Thymus (tissue), 14 donors: ENCODE data around the gene GPR65. TPM values are rescaled to one million over a fixed set of nuclear protein-coding genes. Genes with fewer than 3 reads are reported as not detected.

Experiments
- DNase-seq, 9 donors: peaks; one replicate each; pipeline ENCODE4 v3.0.0-alpha.2; 2013; ENCODE audit warnings: low spot score in 9 of 9, low read depth in 6 of 9, missing footprints in 1 of 9
- H3K27ac ChIP-seq, 2 donors: one replicate each; pipeline ENCODE4 v1.5.1; 2013; ENCODE audit warnings: control low read depth in 1 of 2, low read depth in 1 of 2, low read length in 1 of 2, mild to moderate bottlenecking in 1 of 2, moderate library complexity in 1 of 2
- H3K27me3 ChIP-seq, 2 donors: one replicate each; pipeline ENCODE4 v1.5.1; 2013; ENCODE audit warnings: low read length in 1 of 2; ENCODE audit not compliant: control insufficient read depth in 2 of 2, insufficient read depth in 1 of 2
- H3K36me3 ChIP-seq, 2 donors: one replicate each; pipeline ENCODE4 v1.5.1; 2013; ENCODE audit warnings: low read length in 1 of 2, mild to moderate bottlenecking in 1 of 2, moderate library complexity in 1 of 2; ENCODE audit not compliant: control insufficient read depth in 2 of 2, insufficient read depth in 2 of 2
- H3K4me1 ChIP-seq, 2 donors: one replicate each; pipeline ENCODE4 v1.5.1; 2013; ENCODE audit warnings: low read length in 2 of 2; ENCODE audit not compliant: control insufficient read depth in 2 of 2, insufficient read depth in 2 of 2
- H3K4me3 ChIP-seq, 2 donors: one replicate each; pipeline ENCODE4 v1.5.1; 2013; ENCODE audit warnings: low read length in 2 of 2, control low read depth in 1 of 2, mild to moderate bottlenecking in 1 of 2
- H3K9me3 ChIP-seq, 2 donors: one replicate each; pipeline ENCODE4 v1.5.1; 2013; ENCODE audit warnings: low read length in 1 of 2, mild to moderate bottlenecking in 1 of 2; ENCODE audit not compliant: control insufficient read depth in 2 of 2, insufficient read depth in 1 of 2
- WGBS: extraction: QIAGEN DNeasy Blood & Tissue Kit; methylation state at CpG from one replicate; pipeline ENCODE4 v1.1.7; 2013; 5-methylcytosine and 5-hydroxymethylcytosine counted together
- long read RNA-seq, 10 donors: transcript quantifications; one replicate each; lab custom pipeline, GENCODE V29; 2026
- polyA plus RNA-seq: library from polyadenylated mRNA; stranded (reverse); fragments of 200-250 nt; gene quantifications from one replicate; pipeline ENCODE4 v1.2.3, GENCODE V29; 2013
- total RNA-seq: library from RNA; stranded (reverse); fragments of 120-200 nt; gene quantifications from one replicate; pipeline ENCODE4 v1.2.4, GENCODE V29; 2013
- donor health status: healthy.

GPR65 gene, protein sequence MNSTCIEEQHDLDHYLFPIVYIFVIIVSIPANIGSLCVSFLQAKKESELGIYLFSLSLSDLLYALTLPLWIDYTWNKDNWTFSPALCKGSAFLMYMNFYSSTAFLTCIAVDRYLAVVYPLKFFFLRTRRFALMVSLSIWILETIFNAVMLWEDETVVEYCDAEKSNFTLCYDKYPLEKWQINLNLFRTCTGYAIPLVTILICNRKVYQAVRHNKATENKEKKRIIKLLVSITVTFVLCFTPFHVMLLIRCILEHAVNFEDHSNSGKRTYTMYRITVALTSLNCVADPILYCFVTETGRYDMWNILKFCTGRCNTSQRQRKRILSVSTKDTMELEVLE
- total RNA-seq (9.2 TPM), polyA plus RNA-seq (10.1 TPM)
- long read RNA-seq, donor 1, result 0 reads
- long read RNA-seq, donor 2, result 0 reads
- long read RNA-seq, donor 3, full-length matches to known transcripts, result 9 of 9 reads
- long read RNA-seq, donor 3, partial matches to known transcripts, result 0 of 9 reads
- long read RNA-seq, donor 3, other reads (novel, unspliced or antisense), result 0 of 9 reads
- long read RNA-seq, donor 4, full-length matches to known transcripts, result 6 of 6 reads
- long read RNA-seq, donor 4, partial matches to known transcripts, result 0 of 6 reads
- long read RNA-seq, donor 4, other reads (novel, unspliced or antisense), result 0 of 6 reads
- long read RNA-seq, donor 5, full-length matches to known transcripts, result 10 of 10 reads
- long read RNA-seq, donor 5, partial matches to known transcripts, result 0 of 10 reads
- long read RNA-seq, donor 5, other reads (novel, unspliced or antisense), result 0 of 10 reads
- long read RNA-seq, donor 6, result 0 reads
- long read RNA-seq, donor 7, full-length matches to known transcripts, result 3 of 3 reads
- long read RNA-seq, donor 7, partial matches to known transcripts, result 0 of 3 reads
- long read RNA-seq, donor 7, other reads (novel, unspliced or antisense), result 0 of 3 reads
- long read RNA-seq, donor 8, full-length matches to known transcripts, result 2 of 2 reads
- long read RNA-seq, donor 8, partial matches to known transcripts, result 0 of 2 reads
- long read RNA-seq, donor 8, other reads (novel, unspliced or antisense), result 0 of 2 reads
- long read RNA-seq, donor 9, full-length matches to known transcripts, result 3 of 3 reads
- long read RNA-seq, donor 9, partial matches to known transcripts, result 0 of 3 reads
- long read RNA-seq, donor 9, other reads (novel, unspliced or antisense), result 0 of 3 reads
- long read RNA-seq, donor 10, full-length matches to known transcripts, result 6 of 6 reads
- long read RNA-seq, donor 10, partial matches to known transcripts, result 0 of 6 reads
- long read RNA-seq, donor 10, other reads (novel, unspliced or antisense), result 0 of 6 reads

DNA sequence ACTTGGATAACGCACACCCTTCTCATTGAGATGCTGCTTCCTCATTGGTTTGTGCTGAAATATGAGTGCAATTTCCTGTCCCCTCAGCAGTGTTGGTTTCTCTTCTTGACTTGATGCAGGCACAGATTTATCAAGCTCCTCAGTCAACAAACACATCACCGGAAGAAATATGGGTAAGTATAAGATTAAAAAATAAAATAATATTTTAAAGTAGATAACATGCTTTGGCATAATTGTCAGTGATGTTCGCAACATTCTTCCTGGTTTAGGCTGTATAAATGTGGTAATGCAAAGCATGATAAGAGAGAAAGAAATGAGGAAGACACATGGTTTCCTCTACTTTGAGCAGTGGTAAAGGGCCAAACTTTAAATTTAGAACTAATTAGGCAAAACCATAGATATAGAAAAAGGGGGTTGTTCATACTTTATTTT, at the start of gene GPR65:
Gene GPR65, plus strand, starts transcription at position 86 of the 432 bp plus-strand sequence. CDS start 5,713 bp downstream, outside the sequence.
- Histone ChIP-seq H3K4me1 (peaks cover 15 to 32% of the 10 kb centered on the region in 2 donors), H3K36me3 (no peaks in the 10 kb centered on the region), H3K9me3 (peaks cover 0 to 2% of the 10 kb centered on the region in 2 donors), H3K4me3 (peak within 1 kb of the TSS; percentile 38 to 51), H3K27ac (peak within 1 kb of the TSS; percentile 83 to 85), H3K27me3 (no peaks in the 10 kb centered on the region)
- 4% methylated on average over 3 of the region's 3 CpGs for WGBS
- DNase-seq, result peak in 7 of 9 donors; percentile 30 to 87 (median 69)

DNA sequence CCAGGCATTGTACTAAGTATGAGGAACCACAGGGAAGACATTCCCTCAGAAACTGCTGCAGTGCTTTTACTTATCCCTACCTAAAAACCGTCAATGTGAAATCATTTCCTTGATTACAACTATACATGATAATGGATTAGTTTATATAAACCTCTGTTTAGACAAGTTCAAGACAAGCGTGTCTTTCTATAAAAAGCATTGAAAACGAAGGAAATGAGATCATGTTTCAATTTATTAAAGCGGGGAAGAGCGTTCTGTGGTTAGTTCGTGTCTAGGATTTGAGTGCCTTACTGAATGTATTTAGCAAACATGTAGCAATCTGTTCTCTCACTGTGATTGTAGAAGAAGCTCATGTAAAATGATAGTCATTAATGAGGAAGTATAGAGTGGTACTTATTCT, 49.4 kb upstream of the GPR65 start:
- H3K36me3 ChIP-seq, result peaks cover 0 to 7% of the 10 kb centered on the region in 2 donors
- 73% methylated on average over 6 of the region's 6 CpGs for WGBS
- H3K27ac ChIP-seq, result no peak overlapping the region
- no peak for DNase-seq
- no peaks in the 10 kb centered on the region for H3K27me3 ChIP-seq
- H3K4me1 ChIP-seq, result no peaks in the 10 kb centered on the region
- no peak overlapping the region for H3K4me3 ChIP-seq
- H3K9me3 ChIP-seq, result no peaks in the 10 kb centered on the region

DNA sequence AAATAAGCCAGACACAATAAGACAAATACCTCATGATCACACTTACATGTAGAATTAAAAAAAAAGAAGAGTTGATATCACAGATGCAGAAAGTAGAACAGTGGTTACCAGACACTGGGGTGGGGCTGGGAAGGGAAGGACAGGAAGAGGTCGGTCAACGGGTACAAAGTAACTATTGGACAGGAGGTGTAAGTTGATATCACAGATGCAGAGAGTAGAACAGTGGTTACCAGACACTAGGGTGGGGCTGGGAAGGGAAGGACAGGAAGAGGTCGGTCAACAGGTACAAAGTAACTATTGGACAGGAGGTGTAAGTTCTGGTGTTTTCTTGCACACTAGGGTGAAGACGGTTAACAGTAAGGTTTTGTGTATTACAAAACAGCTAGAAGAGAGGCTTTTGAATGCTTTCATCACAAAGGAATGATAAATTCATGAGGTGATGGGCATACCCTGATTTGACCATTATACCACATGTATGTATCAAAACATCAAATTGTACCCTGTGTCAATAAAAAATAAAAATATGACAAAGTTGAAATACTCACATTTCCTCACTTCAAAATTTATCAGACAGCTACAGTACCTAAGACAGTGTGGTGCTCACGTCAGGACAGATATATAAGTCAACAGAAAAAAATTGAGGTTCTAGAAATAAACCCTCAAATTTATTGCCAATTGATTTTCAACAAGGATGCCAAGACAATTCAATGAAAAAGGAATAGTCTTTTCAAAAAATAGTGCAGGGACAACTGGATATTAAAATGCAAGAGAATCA, 44.7 kb upstream of the GPR65 start:
- Histone ChIP-seq H3K27me3 (no peaks in the 10 kb centered on the region), H3K36me3 (peaks cover 7 to 21% of the 10 kb centered on the region in 2 donors), H3K9me3 (no peaks in the 10 kb centered on the region), H3K27ac (no peak overlapping the region), H3K4me1 (no peaks in the 10 kb centered on the region), H3K4me3 (no peak overlapping the region)
- WGBS, result 96% methylated on average over 5 of the region's 5 CpGs
- no peak for DNase-seq

DNA sequence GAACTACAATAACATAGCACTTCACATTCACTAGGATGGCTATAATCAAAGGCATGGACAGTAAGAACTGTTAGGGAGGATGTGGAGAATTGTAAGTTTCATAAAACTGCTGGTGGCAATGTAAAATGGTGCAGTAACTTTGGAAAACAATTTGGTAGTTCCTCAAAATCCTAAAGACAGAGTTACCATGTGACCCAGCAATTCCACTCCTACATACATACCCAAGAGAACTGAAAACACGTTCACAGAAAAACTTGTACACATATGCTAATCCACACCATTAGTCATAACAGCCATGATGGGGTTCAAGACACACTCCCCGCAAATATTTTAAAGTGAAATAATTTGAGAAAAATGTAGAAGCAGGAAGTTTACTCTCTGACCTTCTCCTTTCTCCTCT, 43.7 kb upstream of the GPR65 start:
- no peak for DNase-seq
- Histone ChIP-seq H3K36me3 (peaks cover 7 to 18% of the 10 kb centered on the region in 2 donors), H3K27ac (no peak overlapping the region), H3K4me1 (no peaks in the 10 kb centered on the region), H3K9me3 (no peaks in the 10 kb centered on the region), H3K27me3 (no peaks in the 10 kb centered on the region), H3K4me3 (no peak overlapping the region)
- 95% methylated on average over 2 of the region's 2 CpGs for WGBS

DNA sequence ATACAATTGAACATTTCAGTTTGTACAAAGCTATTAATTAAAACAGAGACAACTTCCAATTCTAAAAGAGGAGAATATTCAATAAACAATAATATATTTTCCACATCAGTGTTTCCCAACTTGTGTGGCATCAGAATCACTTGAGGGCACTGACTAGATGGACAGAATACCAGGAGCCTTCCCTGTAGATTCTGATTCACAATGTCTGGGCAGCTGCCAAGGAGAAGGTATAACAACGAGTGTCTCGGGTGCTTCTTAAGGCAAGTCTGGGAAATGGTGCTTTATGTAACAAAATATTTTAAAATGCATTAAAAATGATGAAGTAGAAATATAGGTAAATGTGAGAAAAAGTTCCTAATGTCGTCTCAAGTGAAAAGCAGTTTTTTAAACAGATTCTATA, 38.1 kb upstream of the GPR65 start:
- Histone ChIP-seq H3K4me3 (no peak overlapping the region), H3K9me3 (no peaks in the 10 kb centered on the region), H3K27me3 (no peaks in the 10 kb centered on the region), H3K36me3 (peaks cover 3 to 10% of the 10 kb centered on the region in 2 donors), H3K4me1 (no peaks in the 10 kb centered on the region), H3K27ac (no peak overlapping the region)
- DNase-seq, result no peak
- 99% methylated on average over 3 of the region's 3 CpGs for WGBS

DNA sequence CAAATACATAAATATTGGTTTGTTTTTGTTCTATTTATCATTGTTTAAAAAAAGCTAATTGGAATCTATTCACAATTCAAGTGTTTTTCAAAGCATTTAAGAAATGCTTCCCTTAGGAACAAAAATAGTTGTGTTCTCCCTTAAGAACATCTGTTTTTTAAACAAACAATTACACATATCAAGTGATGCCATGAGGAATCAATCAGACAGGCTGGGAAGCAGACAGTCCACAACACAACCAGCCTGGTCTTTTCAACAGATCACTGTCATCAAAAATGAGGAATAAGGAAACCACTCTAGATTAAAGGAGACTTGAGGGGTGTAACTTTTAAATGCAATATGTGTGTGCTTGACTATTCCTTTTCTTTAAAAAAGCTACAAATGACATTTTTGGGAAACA, 37.4 kb upstream of the GPR65 start:
- Histone ChIP-seq H3K27ac (no peak overlapping the region), H3K36me3 (peaks cover 0 to 5% of the 10 kb centered on the region in 2 donors), H3K9me3 (no peaks in the 10 kb centered on the region), H3K27me3 (no peaks in the 10 kb centered on the region), H3K4me3 (no peak overlapping the region), H3K4me1 (no peaks in the 10 kb centered on the region)
- DNase-seq, result no peak

DNA sequence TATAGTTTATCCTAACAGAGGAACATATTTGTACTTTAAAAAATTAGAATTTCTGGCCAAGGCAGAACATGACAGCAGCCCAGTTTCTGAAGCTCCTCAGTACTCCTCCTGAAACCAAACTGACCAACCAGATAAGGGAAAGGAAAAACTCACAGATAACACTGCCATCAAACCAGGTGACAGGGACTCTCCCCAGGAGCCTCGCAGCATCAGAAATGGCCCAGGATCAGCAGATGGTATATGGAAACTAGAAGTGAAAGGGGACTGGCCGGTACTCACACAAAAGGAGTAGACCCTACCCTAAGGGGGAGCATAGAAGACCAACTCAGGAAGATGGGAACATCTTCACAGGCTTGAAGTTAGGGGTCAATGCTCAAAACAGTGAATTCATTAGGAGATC, 33.9 kb upstream of the GPR65 start:
- H3K9me3 ChIP-seq, result no peaks in the 10 kb centered on the region
- no peaks in the 10 kb centered on the region for H3K36me3 ChIP-seq
- H3K27ac ChIP-seq, result no peak overlapping the region
- no peaks in the 10 kb centered on the region for H3K4me1 ChIP-seq
- no peak overlapping the region for H3K4me3 ChIP-seq
- no peak for DNase-seq
- 96% methylated on average over 2 of the region's 2 CpGs for WGBS
- H3K27me3 ChIP-seq, result no peaks in the 10 kb centered on the region

DNA sequence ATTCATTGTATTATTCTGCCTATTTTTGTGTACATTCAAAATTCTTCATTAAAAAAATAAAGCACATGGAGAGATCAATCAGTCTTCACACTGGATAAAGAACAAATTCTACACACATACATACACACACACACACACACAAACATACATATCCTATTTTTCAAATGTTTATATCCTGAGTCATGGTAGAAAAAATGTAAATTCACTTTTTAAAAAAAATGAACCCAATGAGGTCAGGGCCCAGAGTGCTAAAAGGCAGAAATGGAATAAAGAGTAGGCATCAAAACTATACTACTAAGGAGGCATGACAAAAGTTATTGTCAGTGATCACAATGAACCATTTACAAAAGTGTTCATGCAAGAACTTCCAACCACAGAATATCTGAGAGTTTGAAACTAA, 29.3 kb upstream of the GPR65 start:
- H3K36me3 ChIP-seq, result no peaks in the 10 kb centered on the region
- H3K4me1 ChIP-seq, result no peaks in the 10 kb centered on the region
- no peak for DNase-seq
- H3K27me3 ChIP-seq, result no peaks in the 10 kb centered on the region
- H3K9me3 ChIP-seq, result no peaks in the 10 kb centered on the region
- no peak overlapping the region for H3K27ac ChIP-seq
- H3K4me3 ChIP-seq, result no peak overlapping the region
